Naive B cell (primary cell): Measurements from ENCODE around the gene GLIPR2. TPM values are rescaled to one million over a fixed set of nuclear protein-coding genes. Genes with fewer than 3 reads are reported as not detected.

Experiments
- ATAC-seq, 2 donors: fragments of 150-1000 bp; cut with Tn5 transposase; 2 replicates each; pipeline ENCODE4 v1.10.0; 2021; ENCODE audit warnings: low read depth in 2 of 2, mild to moderate bottlenecking in 2 of 2, moderate library complexity in 2 of 2
- DNase-seq: peaks from one replicate; pipeline ENCODE4 v3.0.0; 2022
- H3K27ac Mint-ChIP-seq, 6 donors: one replicate each; pipeline ENCODE4 v1.8.0; 2020 to 2022; ENCODE audit warnings: mild to moderate bottlenecking in 6 of 6, mixed read lengths in 6 of 6, moderate library complexity in 5 of 6, inconsistent platforms in 2 of 6
- H3K27me3 Mint-ChIP-seq, 3 donors: one replicate each; pipeline ENCODE4 v1.8.0; 2021 to 2022; ENCODE audit warnings: mixed read lengths in 3 of 3, mild to moderate bottlenecking in 1 of 3
- H3K36me3 Mint-ChIP-seq, 2 donors: one replicate each; pipeline ENCODE4 v1.8.0; 2020 to 2022; ENCODE audit warnings: mixed read lengths in 2 of 2, inconsistent platforms in 1 of 2, mild to moderate bottlenecking in 1 of 2
- H3K4me1 Mint-ChIP-seq, 3 donors: one replicate each; pipeline ENCODE4 v1.8.0; 2020 to 2022; ENCODE audit warnings: mixed read lengths in 3 of 3, inconsistent platforms in 1 of 3, mild to moderate bottlenecking in 1 of 3, moderate library complexity in 1 of 3
- H3K4me3 Mint-ChIP-seq, 8 donors: one replicate each; pipeline ENCODE4 v1.8.0; 2020 to 2022; ENCODE audit warnings: mild to moderate bottlenecking in 8 of 8, mixed read lengths in 8 of 8, moderate library complexity in 8 of 8, inconsistent platforms in 2 of 8
- H3K9me3 Mint-ChIP-seq, 7 donors: one replicate each; pipeline ENCODE4 v1.8.0; 2020 to 2022; ENCODE audit warnings: mixed read lengths in 7 of 7, mild to moderate bottlenecking in 5 of 7, inconsistent platforms in 2 of 7, moderate library complexity in 1 of 7
- polyA plus RNA-seq, 6 donors: library from polyadenylated mRNA; unstranded; fragments of 300-500 nt; fragmentation: Illumina TruSeq; gene quantifications; one replicate each; pipeline ENCODE4 v1.2.3, GENCODE V29; 2021; ENCODE audit warnings: low read depth in 6 of 6

The GLIPR2 gene
- polyA plus RNA-seq, 6 donors from 2014 or later: 32.7 to 49.7 (median 48.2) TPM

GRCh38 chr9:36109071-36109470 lies 27.5 kb upstream of the GLIPR2 start:
- no peak for ATAC-seq
- Mint-ChIP-seq H3K4me1 (no peaks in the 10 kb centered on the region), H3K36me3 (no peaks in the 10 kb centered on the region), H3K9me3 (no peaks in the 10 kb centered on the region), H3K27me3 (no peaks in the 10 kb centered on the region), H3K4me3 (no peak overlapping the region), H3K27ac (peak overlapping the region in 1 of 6 donors; percentile 64)
- DNase-seq: no peak

DNA sequence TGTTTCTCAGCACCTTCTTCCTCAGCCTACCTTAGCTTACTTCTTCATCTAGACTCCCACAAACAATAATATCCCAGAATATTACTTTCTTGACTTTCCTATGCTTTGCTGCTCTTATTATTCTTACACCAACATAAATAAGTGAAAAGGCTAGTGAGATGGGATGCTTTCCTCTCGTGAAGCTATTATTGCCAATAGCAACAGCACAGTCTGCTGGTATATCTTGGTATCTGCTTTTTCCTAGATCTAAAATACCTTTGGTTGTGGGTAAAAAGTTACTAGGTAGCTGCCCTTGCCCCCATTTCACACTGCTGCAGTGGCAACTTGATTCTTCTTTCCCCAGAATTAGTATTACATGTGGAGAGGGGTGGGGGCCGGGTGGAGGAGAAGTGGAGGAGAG lies 26.1 kb upstream of the GLIPR2 start:
- Mint-ChIP-seq H3K27me3 (no peaks in the 10 kb centered on the region), H3K27ac (no peak overlapping the region), H3K9me3 (no peaks in the 10 kb centered on the region), H3K4me1 (no peaks in the 10 kb centered on the region), H3K4me3 (no peak overlapping the region), H3K36me3 (no peaks in the 10 kb centered on the region)
- DNase-seq (no peak), ATAC-seq (no peak)

- DNase-seq (no peak), ATAC-seq (no peak)
- Mint-ChIP-seq H3K9me3 (no peaks in the 10 kb centered on the region), H3K27ac (no peak overlapping the region), H3K27me3 (no peaks in the 10 kb centered on the region), H3K36me3 (no peaks in the 10 kb centered on the region), H3K4me3 (no peak overlapping the region), H3K4me1 (no peaks in the 10 kb centered on the region)
Measured at GRCh38 chr9:36112516-36112915, 24.0 kb upstream of the GLIPR2 start.

DNA sequence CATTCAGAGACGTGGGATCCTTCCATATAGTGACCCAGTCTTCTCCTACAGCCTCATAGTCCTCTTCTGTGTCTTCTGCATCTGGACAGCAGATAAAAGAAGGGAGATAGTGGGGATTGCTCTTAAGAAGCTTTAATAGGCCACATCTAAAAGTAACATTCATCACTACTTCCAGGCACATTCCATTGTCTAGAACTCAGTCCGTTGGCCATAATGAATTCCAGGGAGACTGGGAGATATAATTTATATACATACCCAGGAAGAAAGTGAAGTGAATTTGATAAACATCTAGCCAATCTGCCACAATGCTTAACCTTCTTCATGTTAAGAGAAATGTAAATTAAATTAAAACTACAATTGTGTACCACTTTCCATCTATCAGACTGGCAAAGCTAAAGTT lies 22.5 kb upstream of the GLIPR2 start:
- ATAC-seq (no peak), DNase-seq (no peak)
- no peaks in the 10 kb centered on the region for H3K9me3 Mint-ChIP-seq
- no peak overlapping the region for H3K4me3 Mint-ChIP-seq
- no peak overlapping the region for H3K27ac Mint-ChIP-seq
- no peaks in the 10 kb centered on the region for H3K27me3 Mint-ChIP-seq
- H3K36me3 Mint-ChIP-seq: no peaks in the 10 kb centered on the region
- H3K4me1 Mint-ChIP-seq: no peaks in the 10 kb centered on the region

DNA sequence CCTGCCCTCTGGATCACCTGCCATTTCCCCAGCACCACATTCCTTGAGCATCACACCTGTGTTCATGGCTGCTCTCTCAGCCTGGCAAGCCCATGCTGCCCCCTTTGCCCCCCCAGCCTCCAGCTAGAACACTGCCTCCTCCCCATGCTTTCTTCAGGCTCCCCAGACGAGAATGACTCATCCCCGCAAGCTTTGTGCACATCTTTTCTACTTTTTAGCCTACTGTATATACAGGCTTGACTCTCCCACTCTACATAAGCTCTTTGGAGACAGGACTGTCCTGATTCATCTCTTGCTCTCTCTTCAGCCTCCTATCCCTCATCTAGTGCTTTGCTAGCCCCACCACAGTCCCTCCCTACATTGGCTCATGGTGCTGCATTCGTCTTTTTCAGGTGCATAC lies 19.9 kb upstream of the GLIPR2 start:
- no peaks in the 10 kb centered on the region for H3K27me3 Mint-ChIP-seq
- no peaks in the 10 kb centered on the region for H3K4me1 Mint-ChIP-seq
- H3K9me3 Mint-ChIP-seq: no peaks in the 10 kb centered on the region
- peak overlapping the region in 1 of 6 donors; percentile 76 for H3K27ac Mint-ChIP-seq
- no peak for DNase-seq
- peaks cover 0 to 4% of the 10 kb centered on the region in 2 donors for H3K36me3 Mint-ChIP-seq
- no peak for ATAC-seq
- no peak overlapping the region for H3K4me3 Mint-ChIP-seq

DNA sequence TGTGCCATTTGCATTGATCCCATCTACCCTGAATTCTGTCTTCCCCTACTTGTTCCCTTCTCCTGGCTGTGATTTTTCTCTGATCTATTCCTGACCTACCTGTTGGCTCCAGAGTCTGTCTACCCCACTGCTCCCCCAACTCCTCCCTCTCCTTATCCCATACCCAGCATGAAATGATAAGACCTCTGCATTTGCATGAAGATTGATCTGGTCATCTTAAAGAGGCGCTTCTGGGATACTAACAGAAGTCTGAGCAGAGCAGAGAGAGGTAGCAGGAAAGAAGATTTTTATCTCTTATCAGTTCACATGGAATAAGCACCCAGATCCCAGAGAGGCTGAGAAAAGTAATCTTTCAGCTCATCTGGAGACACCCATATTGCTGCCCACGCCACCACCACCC lies 18.3 kb upstream of the GLIPR2 start:
- H3K27me3 Mint-ChIP-seq: no peaks in the 10 kb centered on the region
- H3K27ac Mint-ChIP-seq: no peak overlapping the region
- DNase-seq: no peak
- H3K9me3 Mint-ChIP-seq: no peaks in the 10 kb centered on the region
- H3K36me3 Mint-ChIP-seq: peaks cover 6 to 8% of the 10 kb centered on the region in 2 donors
- H3K4me1 Mint-ChIP-seq: no peaks in the 10 kb centered on the region
- H3K4me3 Mint-ChIP-seq: no peak overlapping the region
- ATAC-seq: no peak

DNA sequence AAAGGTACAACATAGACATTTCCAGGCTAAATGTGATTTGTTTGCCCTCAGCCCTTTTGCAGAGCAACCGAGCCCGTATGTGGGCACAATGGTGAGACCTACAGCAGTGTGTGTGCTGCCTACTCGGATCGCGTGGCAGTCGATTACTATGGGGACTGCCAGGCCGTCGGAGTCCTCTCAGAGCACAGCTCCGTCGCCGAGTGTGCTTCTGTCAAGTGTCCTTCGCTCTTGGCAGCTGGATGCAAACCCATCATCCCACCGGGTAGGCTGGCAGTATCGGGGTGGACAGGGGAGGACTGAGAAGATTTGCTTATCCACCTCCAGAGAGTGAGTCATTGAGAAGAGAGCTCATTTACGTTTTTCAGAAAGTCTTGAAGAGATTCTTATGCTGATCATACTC lies 17.8 kb upstream of the GLIPR2 start:
- DNase-seq (no peak), ATAC-seq (no peak)
- Mint-ChIP-seq H3K4me1 (no peaks in the 10 kb centered on the region), H3K36me3 (peaks cover 8 to 9% of the 10 kb centered on the region in 2 donors), H3K4me3 (no peak overlapping the region), H3K27me3 (no peaks in the 10 kb centered on the region), H3K27ac (peak overlapping the region in 1 of 6 donors; percentile 33), H3K9me3 (no peaks in the 10 kb centered on the region)

- no peak for ATAC-seq
- Mint-ChIP-seq H3K9me3 (no peaks in the 10 kb centered on the region), H3K4me1 (no peaks in the 10 kb centered on the region), H3K27me3 (no peaks in the 10 kb centered on the region), H3K36me3 (peaks cover 8 to 9% of the 10 kb centered on the region in 2 donors), H3K4me3 (no peak overlapping the region), H3K27ac (no peak overlapping the region)
- no peak for DNase-seq
Measured at GRCh38 chr9:36119476-36119875, 17.1 kb upstream of the GLIPR2 start.

DNA sequence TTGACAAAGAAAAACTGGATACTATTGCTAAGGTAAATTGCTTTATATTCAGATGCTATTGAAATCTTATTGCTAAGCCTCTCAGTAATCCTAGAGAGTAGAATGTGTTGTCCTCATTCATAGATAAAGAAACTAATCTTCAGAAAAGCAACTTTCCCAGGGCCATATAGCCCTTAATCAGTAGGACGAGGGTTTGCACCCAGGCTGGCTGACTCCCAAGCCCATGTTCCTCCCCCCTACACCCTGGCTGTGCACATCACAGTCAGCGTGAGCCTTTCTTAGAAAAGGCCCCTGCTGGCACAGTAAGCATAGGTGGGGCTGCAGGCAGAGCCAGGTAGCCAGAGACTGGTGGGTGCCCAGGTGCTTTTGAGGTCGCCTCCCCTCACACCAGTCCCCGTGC lies 15.8 kb upstream of the GLIPR2 start:
- H3K4me1 Mint-ChIP-seq: no peaks in the 10 kb centered on the region
- no peaks in the 10 kb centered on the region for H3K9me3 Mint-ChIP-seq
- DNase-seq: no peak
- no peak overlapping the region for H3K4me3 Mint-ChIP-seq
- peak overlapping the region in 1 of 6 donors; percentile 29 for H3K27ac Mint-ChIP-seq
- H3K36me3 Mint-ChIP-seq: peaks cover 8 to 9% of the 10 kb centered on the region in 2 donors
- H3K27me3 Mint-ChIP-seq: no peaks in the 10 kb centered on the region
- no peak for ATAC-seq

DNA sequence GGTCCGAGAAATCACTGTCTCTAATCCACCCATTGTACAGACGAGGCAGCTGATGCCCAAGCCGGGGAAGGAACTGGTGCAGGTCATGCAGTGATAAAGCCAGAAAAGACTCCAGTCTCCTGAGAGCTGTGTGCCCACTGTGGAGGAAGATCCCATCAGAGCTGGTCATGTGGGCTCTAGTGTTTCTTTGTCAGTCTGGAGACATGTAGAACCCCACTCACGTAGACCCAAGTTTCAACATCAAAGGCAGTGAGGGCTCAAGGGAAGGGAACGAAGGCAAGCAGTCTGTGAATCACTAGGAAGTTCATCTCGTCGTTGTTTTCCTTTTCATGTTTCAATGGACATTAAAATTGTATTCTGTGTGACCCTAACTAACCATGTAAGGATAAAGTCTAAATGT lies 14.6 kb upstream of the GLIPR2 start:
- peaks cover 0 to 2% (median under 1%) of the 10 kb centered on the region in 3 donors for H3K4me1 Mint-ChIP-seq
- no peak overlapping the region for H3K4me3 Mint-ChIP-seq
- no peaks in the 10 kb centered on the region for H3K27me3 Mint-ChIP-seq
- DNase-seq (no peak), ATAC-seq (no peak)
- peak overlapping the region in 1 of 6 donors; percentile 6 for H3K27ac Mint-ChIP-seq
- peaks cover 8 to 9% of the 10 kb centered on the region in 2 donors for H3K36me3 Mint-ChIP-seq
- no peaks in the 10 kb centered on the region for H3K9me3 Mint-ChIP-seq

GRCh38 chr9:36123515-36123914 lies 13.0 kb upstream of the GLIPR2 start:
- DNase-seq (no peak), ATAC-seq (no peak)
- no peak overlapping the region for H3K4me3 Mint-ChIP-seq
- H3K27me3 Mint-ChIP-seq: no peaks in the 10 kb centered on the region
- H3K4me1 Mint-ChIP-seq: peaks cover 10 to 16% (median 16%) of the 10 kb centered on the region in 3 donors
- no peak overlapping the region for H3K27ac Mint-ChIP-seq
- H3K36me3 Mint-ChIP-seq: peaks cover 8 to 9% of the 10 kb centered on the region in 2 donors
- no peaks in the 10 kb centered on the region for H3K9me3 Mint-ChIP-seq

- no peak overlapping the region for H3K4me3 Mint-ChIP-seq
- H3K27ac Mint-ChIP-seq: peak overlapping the region in 1 of 6 donors; percentile 27
- peaks cover 10 to 17% (median 16%) of the 10 kb centered on the region in 3 donors for H3K4me1 Mint-ChIP-seq
Measured at GRCh38 chr9:36125062-36125855, 11.3 kb upstream of the GLIPR2 start.

GRCh38 chr9:36126016-36126730 lies 10.4 kb upstream of the GLIPR2 start:
- peaks cover 8 to 9% of the 10 kb centered on the region in 2 donors for H3K36me3 Mint-ChIP-seq
- ATAC-seq: no peak
- no peaks in the 10 kb centered on the region for H3K27me3 Mint-ChIP-seq
- H3K4me1 Mint-ChIP-seq: peaks cover 10 to 17% (median 16%) of the 10 kb centered on the region in 3 donors
- H3K4me3 Mint-ChIP-seq: peak overlapping the region in 1 of 8 donors; percentile 35
- H3K27ac Mint-ChIP-seq: peak overlapping the region in 1 of 6 donors; percentile 15
- DNase-seq: no peak
- H3K9me3 Mint-ChIP-seq: no peaks in the 10 kb centered on the region

More at GRCh38 chr9:36125062-36125855, 11.3 kb upstream of the GLIPR2 start:
- Mint-ChIP-seq H3K9me3 (no peaks in the 10 kb centered on the region), H3K27me3 (no peaks in the 10 kb centered on the region), H3K36me3 (peaks cover 8 to 9% of the 10 kb centered on the region in 2 donors)
- no peak for DNase-seq
- ATAC-seq: no peak
